T-cell (primary cell): ENCODE data around the gene GALK2. TPM values are rescaled to one million over a fixed set of nuclear protein-coding genes. Genes with fewer than 3 reads are reported as not detected.
"Not testable (repeated sequence)": the region's sequence is repeated elsewhere in the genome, so short reads cannot be mapped to it uniquely, and the experiment has no call there.

ENCODE experiments used
- ATAC-seq, 4 experiments: fragments of 200-7000 bp in 3 of 4; fragments of 150-1000 bp in 1 of 4; cut with Tn5 transposase; replicated peaks in 1 of 4; 1 replicate in 3 of 4; 2 replicates in 1 of 4; pipeline ENCODE4 v1.10.0; 2021; ENCODE audit warnings: moderate library complexity in 3 of 4, mild to moderate bottlenecking in 2 of 4, moderate number of reproducible peaks in 1 of 4
- CTCF ChIA-PET, 2 donors: fragments of 300-600 bp; sonication (Branson Sonifier 250); formaldehyde crosslinking; loops; one replicate each; lab custom pipeline; 2022; ENCODE audit warnings: antibody characterized with exemption in 2 of 2; lab: Charles Lee
- POLR2A ChIA-PET, 2 donors: fragments of 300-600 bp; sonication (Branson Sonifier 250); formaldehyde crosslinking; loops; one replicate each; lab custom pipeline; 2022; ENCODE audit warnings: antibody characterized with exemption in 2 of 2; lab: Charles Lee
- DNase-seq, 35 experiments: peaks; one replicate each; pipeline versions ENCODE4 v3.0.0 to v3.0.0-alpha.2; 2013 to 2023
- H3K27ac ChIP-seq: one replicate; pipeline ENCODE4 v1.5.1; 2013; ENCODE audit warnings: low read length
- H3K27me3 ChIP-seq, 2 experiments: replicated peaks in 1 of 2; 1 replicate in 1 of 2; 2 replicates in 1 of 2; pipeline versions ENCODE4 v1.6.1 to v1.7.0; 2013; ENCODE audit warnings: low read length in 1 of 2, mixed read lengths in 1 of 2; ENCODE audit not compliant: control insufficient read depth in 2 of 2, insufficient read depth in 2 of 2; ENCODE audit errors: extremely low read depth in 1 of 2
- H3K36me3 ChIP-seq, 2 donors: 1 replicate in 1 of 2; 2 replicates in 1 of 2; pipeline versions ENCODE4 v1.6.1 to v1.7.0; 2013; ENCODE audit warnings: low read length in 1 of 2; ENCODE audit not compliant: control insufficient read depth in 2 of 2, insufficient read depth in 1 of 2; ENCODE audit errors: extremely low read depth in 1 of 2
- H3K4me1 ChIP-seq, 2 experiments: 1 replicate in 1 of 2; 2 replicates in 1 of 2; pipeline versions ENCODE4 v1.6.1 to v1.7.0; 2013; ENCODE audit warnings: low read length in 2 of 2, mixed read lengths in 1 of 2; ENCODE audit not compliant: insufficient read depth in 2 of 2, control insufficient read depth in 1 of 2; ENCODE audit errors: extremely low read depth in 1 of 2
- H3K4me3 ChIP-seq, 2 donors: 1 replicate in 1 of 2; 2 replicates in 1 of 2; pipeline versions ENCODE4 v1.5.1 to v1.7.0; 2013; ENCODE audit warnings: mild to moderate bottlenecking in 2 of 2, low read length in 1 of 2, moderate library complexity in 1 of 2; ENCODE audit not compliant: control insufficient read depth in 1 of 2; ENCODE audit errors: extremely low read depth in 1 of 2
- H3K9me3 ChIP-seq: 2 replicates; pipeline ENCODE4 v1.7.0; 2013
- H3K27ac Mint-ChIP-seq, 2 donors: one replicate each; pipeline ENCODE4 v1.8.0; 2020 to 2021; ENCODE audit warnings: mild to moderate bottlenecking in 2 of 2, mixed read lengths in 2 of 2
- H3K27me3 Mint-ChIP-seq, 2 donors: one replicate each; pipeline ENCODE4 v1.8.0; 2021 to 2022; ENCODE audit warnings: mixed read lengths in 2 of 2
- H3K36me3 Mint-ChIP-seq: one replicate; pipeline ENCODE4 v1.8.0; 2021; ENCODE audit warnings: mixed read lengths
- H3K4me1 Mint-ChIP-seq, 3 donors: one replicate each; pipeline ENCODE4 v1.8.0; 2020 to 2022; ENCODE audit warnings: mixed read lengths in 3 of 3, mild to moderate bottlenecking in 1 of 3
- H3K4me3 Mint-ChIP-seq, 3 donors: one replicate each; pipeline ENCODE4 v1.8.0; 2020 to 2022; ENCODE audit warnings: mild to moderate bottlenecking in 3 of 3, mixed read lengths in 3 of 3, moderate library complexity in 3 of 3
- H3K9me3 Mint-ChIP-seq, 3 donors: one replicate each; pipeline ENCODE4 v1.8.0; 2020 to 2022; ENCODE audit warnings: mixed read lengths in 3 of 3
- WGBS: methylation state at CpG from one replicate; pipeline ENCODE4 v1.1.5; 2013; ENCODE audit warnings: missing lambda C conversion rate; ENCODE audit not compliant: insufficient coverage; 5-methylcytosine and 5-hydroxymethylcytosine counted together
- total RNA-seq, 35 experiments: library from RNA in 6 of 35; stranded (reverse) in 6 of 35; fragments of 120-200 nt in 1 of 35; gene quantifications; one replicate each; pipeline versions ENCODE4 v1.2.1 to v1.2.4 and lab custom pipeline; 2013 to 2026

The GALK2 gene
- total RNA-seq, 5 donors from 2014 or later (not counting 1 experiment from before 2014, with no cell fraction given), result 18.5 to 26.3 (median 25.7) TPM

DNA sequence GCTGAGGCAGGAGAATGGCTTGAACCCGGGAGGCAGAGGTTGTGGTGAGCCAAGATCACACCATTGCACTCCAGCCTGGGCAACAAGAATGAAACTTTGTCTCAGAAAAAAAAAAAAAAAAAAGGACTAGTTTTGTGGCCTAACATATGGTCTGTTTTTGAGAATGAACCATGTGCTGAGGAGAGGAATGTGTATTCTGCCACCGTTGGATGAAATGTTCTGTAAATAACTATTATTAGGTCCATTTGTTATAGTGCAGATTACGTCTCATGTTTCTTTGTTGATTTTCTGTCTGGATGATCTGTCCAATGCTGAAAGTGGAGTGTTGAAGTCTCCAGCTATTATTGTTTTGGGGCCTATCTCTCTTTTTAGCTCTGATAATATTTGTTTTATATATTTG, 13.7 kb downstream of the GALK2 start:
- Mint-ChIP-seq H3K4me1 (peaks cover 31 to 65% (median 34%) of the 10 kb centered on the region in 3 donors), H3K36me3 (peaks cover 40% of the 10 kb centered on the region), H3K9me3 (peaks cover 0 to 13% (median 3%) of the 10 kb centered on the region in 3 donors)
- H3K4me1 ChIP-seq, H3K27me3 Mint-ChIP-seq, H3K27ac ChIP-seq, H3K27me3 ChIP-seq, H3K4me3 ChIP-seq, DNase-seq, H3K27ac Mint-ChIP-seq, H3K9me3 ChIP-seq, H3K4me3 Mint-ChIP-seq, POLR2A ChIA-PET, ATAC-seq, H3K36me3 ChIP-seq, CTCF ChIA-PET: not testable (repeated sequence)
- WGBS, result 100% methylated on average over 2 of the region's 3 CpGs

DNA sequence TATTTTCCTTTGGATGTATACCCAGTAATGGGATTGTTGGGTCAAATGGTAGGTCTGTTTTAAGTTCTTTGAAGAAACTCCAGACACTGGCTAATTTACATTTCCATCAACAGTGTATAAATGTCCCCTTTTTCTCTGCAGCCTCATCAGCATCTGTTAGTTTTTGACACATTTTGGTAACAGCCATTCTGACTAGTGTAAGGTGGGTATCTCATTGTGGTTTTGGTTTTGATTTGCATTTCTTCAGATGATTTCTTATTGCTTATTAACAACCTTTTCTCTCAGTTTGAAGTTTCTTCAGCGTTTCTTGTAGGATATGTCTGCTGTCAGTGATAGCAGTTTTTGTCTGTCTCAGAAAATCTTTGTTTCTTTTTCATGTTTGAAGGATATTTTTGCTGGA, 15.4 kb downstream of the GALK2 start:
- no peaks in the 10 kb centered on the region for H3K4me1 ChIP-seq
- Mint-ChIP-seq H3K36me3 (peaks cover 44% of the 10 kb centered on the region), H3K9me3 (peaks cover 0 to 13% (median 3%) of the 10 kb centered on the region in 3 donors), H3K27ac (no peak overlapping the region), H3K4me3 (no peak overlapping the region), H3K27me3 (no peaks in the 10 kb centered on the region), H3K4me1 (peaks cover 34 to 62% (median 39%) of the 10 kb centered on the region in 3 donors)
- DNase-seq (no peak), ATAC-seq (no peak)
- WGBS, result no CpG with 5 or more reads among the region's 1 CpG
- no peak overlapping the region for H3K4me3 ChIP-seq
- CTCF ChIA-PET, result no interaction called here
- no peaks in the 10 kb centered on the region for H3K36me3 ChIP-seq
- H3K27me3 ChIP-seq, result no peaks in the 10 kb centered on the region
- no peak overlapping the region for H3K27ac ChIP-seq
- POLR2A ChIA-PET, result no interaction called here
- H3K9me3 ChIP-seq, result no peaks in the 10 kb centered on the region

DNA sequence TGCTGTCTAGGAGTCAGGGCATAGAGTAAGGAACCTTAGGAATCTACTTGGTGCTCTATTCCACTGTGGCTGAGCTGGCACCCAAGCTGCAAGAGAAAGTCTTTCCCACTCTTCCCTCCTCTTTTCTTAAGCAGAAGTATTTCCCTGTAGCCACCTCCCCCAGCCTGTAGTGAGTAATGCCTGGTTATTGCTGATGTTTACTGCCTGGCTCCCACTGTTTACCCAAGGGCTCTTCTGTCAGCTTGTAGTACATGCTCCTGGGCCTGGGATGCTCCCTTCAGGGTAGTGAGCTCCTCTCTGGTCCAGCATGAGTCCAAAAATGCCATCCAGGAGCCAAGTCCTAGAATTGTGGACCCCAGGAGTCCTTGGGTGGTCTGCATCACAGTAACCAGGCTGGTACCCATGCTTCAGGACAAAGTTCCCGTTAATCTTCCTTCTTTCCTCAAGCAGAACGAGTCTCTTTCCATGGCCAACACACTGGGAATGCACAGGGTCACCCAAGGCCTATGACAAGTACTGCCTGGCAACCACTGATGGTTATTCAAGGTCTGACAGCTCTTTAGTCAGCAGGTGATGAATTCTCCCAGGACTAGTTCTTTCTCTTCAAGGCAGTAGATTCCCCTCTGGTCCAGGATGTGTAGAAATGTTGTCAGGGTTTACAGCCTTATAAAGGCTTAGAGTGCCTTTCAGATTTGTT, 17.6 kb downstream of the GALK2 start:
- DNase-seq, result no peak

DNA sequence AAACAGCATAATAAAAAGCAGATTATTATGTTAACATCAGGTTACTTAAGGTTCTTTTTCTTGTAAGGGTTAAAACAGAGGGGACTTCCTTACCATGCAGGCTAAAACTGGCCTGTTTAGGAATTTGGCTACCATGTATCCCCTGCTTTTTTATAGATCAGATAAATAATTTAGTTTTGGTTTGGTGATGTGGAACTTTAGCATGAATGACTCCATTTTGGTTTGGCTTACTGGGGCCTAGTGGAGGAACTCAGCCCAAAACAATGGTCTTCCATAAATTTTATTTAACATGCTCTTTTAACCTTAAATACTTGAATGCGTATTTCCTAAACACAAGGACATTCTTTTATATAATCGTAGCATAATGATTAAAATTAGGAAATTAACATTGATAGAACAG, 18.9 kb downstream of the GALK2 start:
- peaks cover 42 to 59% (median 51%) of the 10 kb centered on the region in 3 donors for H3K4me1 Mint-ChIP-seq
- no peak overlapping the region for H3K4me3 Mint-ChIP-seq
- peaks cover 34% of the 10 kb centered on the region for H3K36me3 Mint-ChIP-seq
- Histone ChIP-seq H3K36me3 (no peaks in the 10 kb centered on the region), H3K4me1 (no peaks in the 10 kb centered on the region), H3K27ac (no peak overlapping the region), H3K4me3 (no peak overlapping the region), H3K27me3 (no peaks in the 10 kb centered on the region), H3K9me3 (no peaks in the 10 kb centered on the region)
- peaks cover 0 to 9% (median 3%) of the 10 kb centered on the region in 3 donors for H3K9me3 Mint-ChIP-seq
- DNase-seq (no peak), ATAC-seq (no peak)
- CTCF ChIA-PET, result no interaction called here
- no peaks in the 10 kb centered on the region for H3K27me3 Mint-ChIP-seq
- no peak overlapping the region for H3K27ac Mint-ChIP-seq
- POLR2A ChIA-PET, result no interaction called here
- WGBS, result no CpG with 5 or more reads among the region's 2 CpGs

More for the DNA sequence above, 17.6 kb downstream of the GALK2 start:
- Histone ChIP-seq H3K9me3 (no peaks in the 10 kb centered on the region), H3K4me3 (no peak overlapping the region), H3K27me3 (no peaks in the 10 kb centered on the region), H3K4me1 (no peaks in the 10 kb centered on the region), H3K27ac (no peak overlapping the region), H3K36me3 (no peaks in the 10 kb centered on the region)
- Mint-ChIP-seq H3K27me3 (no peaks in the 10 kb centered on the region), H3K27ac (no peak overlapping the region), H3K36me3 (peaks cover 37% of the 10 kb centered on the region), H3K4me1 (peaks cover 46 to 67% (median 50%) of the 10 kb centered on the region in 3 donors), H3K9me3 (peaks cover 0 to 9% (median 3%) of the 10 kb centered on the region in 3 donors), H3K4me3 (no peak overlapping the region)
- no peak for ATAC-seq
- 82% methylated on average over 2 of the region's 2 CpGs for WGBS
- ChIA-PET POLR2A (no interaction called here), CTCF (no interaction called here)

DNA sequence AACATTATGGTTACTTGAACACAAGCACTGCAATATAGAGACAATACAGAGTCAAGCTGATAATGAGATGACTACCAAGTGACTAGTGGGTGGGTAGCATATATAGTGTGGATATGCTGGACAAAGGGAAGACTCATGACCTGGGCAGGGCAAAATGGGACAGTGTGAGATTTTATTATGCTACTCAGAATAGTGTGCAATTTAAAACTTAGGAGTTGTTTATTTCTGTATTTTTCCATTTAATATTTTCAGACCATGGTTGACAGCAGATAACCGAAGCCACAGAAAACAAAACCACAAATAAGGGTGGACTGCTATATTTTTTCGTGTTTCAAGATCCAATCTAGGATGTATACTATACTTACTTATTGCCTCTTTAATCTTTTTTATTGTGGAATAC, 19.6 kb downstream of the GALK2 start:
- H3K9me3 Mint-ChIP-seq, result peaks cover 0 to 9% (median 0%) of the 10 kb centered on the region in 3 donors
- ChIA-PET CTCF (no interaction called here), POLR2A (no interaction called here)
- no peak for DNase-seq
- H3K4me3 ChIP-seq, result no peak overlapping the region
- no peaks in the 10 kb centered on the region for H3K27me3 Mint-ChIP-seq
- H3K27ac ChIP-seq, result no peak overlapping the region
- H3K36me3 ChIP-seq, result no peaks in the 10 kb centered on the region
- ATAC-seq, result no peak
- peaks cover 37 to 52% (median 45%) of the 10 kb centered on the region in 3 donors for H3K4me1 Mint-ChIP-seq
- no peaks in the 10 kb centered on the region for H3K9me3 ChIP-seq
- no peak overlapping the region for H3K27ac Mint-ChIP-seq
- no CpG with 5 or more reads among the region's 2 CpGs for WGBS
- H3K27me3 ChIP-seq, result no peaks in the 10 kb centered on the region
- no peaks in the 10 kb centered on the region for H3K4me1 ChIP-seq
- no peak overlapping the region for H3K4me3 Mint-ChIP-seq
- peaks cover 28% of the 10 kb centered on the region for H3K36me3 Mint-ChIP-seq

DNA sequence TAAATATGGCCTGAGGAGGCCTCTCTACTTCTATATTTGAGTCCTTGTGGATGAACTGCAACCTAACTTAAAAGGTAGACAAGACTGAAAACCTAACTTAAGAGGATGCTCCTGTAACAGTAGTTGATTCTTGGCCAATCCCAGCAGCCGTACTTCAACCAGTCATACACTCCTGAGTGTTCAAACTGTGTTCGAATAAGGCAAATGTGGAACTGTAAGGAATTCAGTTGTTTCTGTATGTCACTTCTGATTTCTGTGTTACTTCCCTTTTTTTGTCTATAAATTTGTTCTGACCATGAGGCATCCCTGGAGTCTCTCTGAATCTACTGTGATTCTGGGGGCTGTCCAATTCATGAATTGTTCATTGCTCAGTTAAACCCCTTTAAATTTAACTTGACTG, 20.5 kb downstream of the GALK2 start:
- no peaks in the 10 kb centered on the region for H3K4me1 ChIP-seq
- ChIA-PET POLR2A (no interaction called here), CTCF (no interaction called here)
- H3K9me3 ChIP-seq, result no peaks in the 10 kb centered on the region
- Mint-ChIP-seq H3K4me3 (no peak overlapping the region), H3K4me1 (peaks cover 32 to 46% (median 39%) of the 10 kb centered on the region in 3 donors), H3K27ac (no peak overlapping the region), H3K9me3 (peaks cover 0 to 7% (median 0%) of the 10 kb centered on the region in 3 donors), H3K36me3 (peaks cover 23% of the 10 kb centered on the region), H3K27me3 (no peaks in the 10 kb centered on the region)
- no peak for ATAC-seq
- no peak overlapping the region for H3K4me3 ChIP-seq
- no peaks in the 10 kb centered on the region for H3K36me3 ChIP-seq
- no CpG with 5 or more reads among the region's 2 CpGs for WGBS
- no peak for DNase-seq
- no peak overlapping the region for H3K27ac ChIP-seq
- H3K27me3 ChIP-seq, result no peaks in the 10 kb centered on the region
